ENCODE data around the gene NR4A1.

The NR4A1 gene

DNA sequence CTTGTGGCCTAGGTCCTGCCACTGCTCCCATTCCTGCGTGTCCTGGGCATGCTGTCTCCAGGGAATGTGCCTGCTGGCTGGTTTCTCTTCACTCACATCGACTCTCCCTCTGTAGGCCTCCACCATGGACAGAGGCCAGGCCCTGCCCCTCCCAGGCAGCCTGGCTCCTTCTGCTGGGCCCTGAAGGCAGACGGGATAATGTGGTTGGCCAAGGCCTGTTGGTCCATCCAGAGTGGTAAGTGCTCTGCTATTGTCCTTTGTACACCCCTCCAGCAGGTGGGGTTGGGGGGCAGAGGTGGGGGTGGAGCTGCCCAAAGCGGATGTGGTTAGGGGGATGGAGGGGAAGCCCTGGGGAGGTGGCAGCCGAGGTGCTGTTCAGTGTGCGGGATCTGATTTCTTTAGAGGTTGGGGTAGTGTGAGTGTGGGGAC is 9.5 kb upstream of the NR4A1 start:
- DNase-seq (ENCODE audit: low spot score) = no peak

- DNase-seq (ENCODE audit: low spot score) = no peak
Observed at GRCh38 chr12:52042706-52043385, 8.4 kb upstream of the NR4A1 start.

DNA sequence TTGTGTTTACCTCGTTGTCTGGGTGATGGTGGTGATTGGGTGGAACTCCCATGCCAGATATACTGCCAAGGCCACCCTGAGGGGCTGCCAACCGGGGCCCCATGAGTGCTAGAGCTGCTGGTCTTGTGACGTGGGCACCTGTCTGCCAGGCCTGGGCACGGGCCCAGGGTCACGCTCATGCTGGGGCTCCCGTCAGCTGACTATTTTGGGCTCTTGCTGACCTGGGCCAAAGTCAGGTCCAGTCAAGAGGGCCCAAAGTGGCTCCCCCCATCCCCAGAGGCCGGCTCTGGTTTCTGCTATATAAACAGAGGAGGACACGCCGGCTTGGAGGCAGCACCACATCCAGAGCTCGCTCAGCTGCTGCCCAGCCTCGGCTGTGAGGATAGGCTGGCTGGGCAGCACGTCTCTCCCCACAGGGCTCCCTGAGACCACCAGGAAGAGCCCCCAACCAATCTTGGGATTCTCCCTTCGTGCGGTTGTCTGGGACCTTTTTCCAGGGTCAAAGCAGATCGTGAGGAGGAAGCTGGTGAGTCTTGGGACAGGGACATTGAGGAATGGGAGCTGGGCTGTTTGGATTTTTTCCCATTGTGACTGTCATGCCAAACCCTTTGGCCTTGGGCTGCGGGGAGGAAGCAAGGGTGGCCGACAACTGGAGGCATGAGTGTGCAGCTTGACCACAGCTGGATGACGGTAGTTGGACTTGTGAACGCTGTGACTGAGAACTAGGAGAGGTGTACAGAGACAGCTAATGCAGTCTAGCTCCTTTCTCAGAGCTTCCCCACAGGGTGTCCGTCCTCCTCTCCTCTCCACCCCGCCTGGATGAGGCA is 7.6 kb upstream of the NR4A1 start:
- peak; percentile 54 for DNase-seq (ENCODE audit: low spot score)

- peak; percentile 78 for DNase-seq (ENCODE audit: low spot score)
Observed at GRCh38 chr12:52044292-52044983, 6.8 kb upstream of the NR4A1 start.

GRCh38 chr12:52045794-52046199 is 5.4 kb upstream of the NR4A1 start:
- DNase-seq (ENCODE audit: low spot score) = peak; percentile 63

- no peak for DNase-seq (ENCODE audit: low spot score)
Observed at GRCh38 chr12:52046859-52047258, 4.4 kb upstream of the NR4A1 start.

DNA sequence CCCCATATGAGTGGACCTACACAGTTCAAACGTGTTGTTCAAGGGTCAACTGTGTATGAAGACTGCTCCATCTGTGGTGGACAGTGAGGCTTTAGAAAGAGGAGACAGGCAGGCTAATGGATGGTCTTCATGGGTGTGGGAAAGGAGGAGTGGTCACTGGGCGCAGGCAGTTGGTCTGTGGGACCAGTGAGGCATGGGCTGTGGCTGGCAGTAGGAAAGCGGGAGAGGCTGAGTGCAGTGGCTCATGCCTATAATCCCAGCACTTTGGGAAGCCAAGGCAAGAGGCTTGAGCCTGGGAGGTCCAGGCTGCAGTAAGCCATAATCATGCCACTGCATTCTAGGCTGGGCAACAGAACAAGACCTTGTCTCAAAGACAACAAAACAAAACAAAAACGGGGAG is 2.0 kb upstream of the NR4A1 start:
- DNase-seq (ENCODE audit: low spot score) = no peak

GRCh38 chr12:52049688-52050087 is 1.6 kb upstream of the NR4A1 start:
- no peak for DNase-seq (ENCODE audit: low spot score)

DNA sequence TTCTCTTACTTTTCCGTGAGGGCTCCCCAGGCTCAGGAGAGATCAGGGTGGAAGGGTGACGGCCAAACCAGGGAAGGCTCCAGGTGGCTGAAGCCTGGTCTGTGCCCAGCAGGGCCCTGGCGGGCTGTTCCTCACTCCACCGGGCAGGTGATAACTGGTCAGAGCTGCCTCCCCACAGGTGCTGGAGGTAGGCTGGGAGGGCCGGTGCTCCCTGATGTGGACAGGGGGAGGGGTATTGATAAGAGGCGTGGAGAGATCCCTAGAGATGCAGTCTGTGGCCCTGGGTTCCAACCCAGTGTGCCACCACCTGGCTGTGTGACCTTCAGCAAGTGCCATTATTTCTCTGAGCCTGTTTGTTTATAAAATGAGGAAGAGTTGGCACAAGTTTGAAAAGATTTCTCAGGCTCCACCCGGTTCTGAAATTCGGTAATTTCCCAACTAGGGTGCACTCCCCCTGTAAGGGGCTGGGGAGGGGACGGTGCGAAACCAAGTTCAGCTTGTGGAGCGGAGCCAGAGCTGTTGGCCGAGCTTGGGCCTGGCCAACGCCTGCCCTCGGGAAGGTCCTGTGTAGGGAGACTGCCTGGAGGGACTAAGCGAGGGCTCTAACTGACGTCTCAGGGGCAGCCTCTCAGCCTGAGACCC is 1.0 kb upstream of the NR4A1 start:
- peak; percentile 66 for DNase-seq (ENCODE audit: low spot score)

DNA sequence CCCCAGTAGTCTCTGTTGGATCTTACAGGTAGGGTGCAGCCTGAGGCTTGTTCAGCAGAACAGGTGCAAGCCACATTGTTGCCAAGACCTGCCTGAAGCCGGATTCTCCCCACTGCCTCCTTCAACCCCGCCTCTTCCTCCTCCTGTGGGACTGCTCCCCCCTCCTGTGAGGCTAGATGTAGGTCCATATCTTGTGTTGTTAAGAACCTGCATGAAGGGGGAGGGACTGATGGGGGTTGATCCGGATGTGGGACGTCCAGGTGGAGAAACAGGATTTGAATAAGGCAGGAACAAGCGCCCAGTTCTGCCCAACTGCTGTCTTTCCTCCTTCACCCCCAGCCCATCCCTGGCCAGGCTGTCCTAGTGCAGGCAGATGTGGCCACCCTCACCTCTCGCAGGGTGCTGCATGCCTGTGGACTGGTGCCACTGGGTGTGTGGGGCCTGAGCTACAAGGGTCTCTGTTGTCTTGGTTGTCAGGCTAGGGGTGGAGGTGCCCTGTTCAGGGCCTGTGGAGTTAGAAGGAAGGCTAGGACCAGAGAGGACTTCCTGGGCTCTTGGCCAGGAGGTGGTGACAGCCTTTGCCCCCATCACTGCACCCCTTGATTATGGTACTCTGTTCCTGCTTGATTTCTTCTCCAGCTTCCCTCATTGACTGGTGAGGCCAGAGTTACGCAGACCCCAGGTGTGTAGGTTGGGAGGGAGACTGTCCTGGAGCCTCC is 1.4 kb downstream of the NR4A1 start:
- peak; percentile 63 for DNase-seq (ENCODE audit: low spot score)

GRCh38 chr12:52053536-52054209 is 2.4 kb downstream of the NR4A1 start:
- no peak for DNase-seq (ENCODE audit: low spot score)

GRCh38 chr12:52054231-52054832 is 3.1 kb downstream of the NR4A1 start:
- DNase-seq (ENCODE audit: low spot score) = peak; percentile 63

DNA sequence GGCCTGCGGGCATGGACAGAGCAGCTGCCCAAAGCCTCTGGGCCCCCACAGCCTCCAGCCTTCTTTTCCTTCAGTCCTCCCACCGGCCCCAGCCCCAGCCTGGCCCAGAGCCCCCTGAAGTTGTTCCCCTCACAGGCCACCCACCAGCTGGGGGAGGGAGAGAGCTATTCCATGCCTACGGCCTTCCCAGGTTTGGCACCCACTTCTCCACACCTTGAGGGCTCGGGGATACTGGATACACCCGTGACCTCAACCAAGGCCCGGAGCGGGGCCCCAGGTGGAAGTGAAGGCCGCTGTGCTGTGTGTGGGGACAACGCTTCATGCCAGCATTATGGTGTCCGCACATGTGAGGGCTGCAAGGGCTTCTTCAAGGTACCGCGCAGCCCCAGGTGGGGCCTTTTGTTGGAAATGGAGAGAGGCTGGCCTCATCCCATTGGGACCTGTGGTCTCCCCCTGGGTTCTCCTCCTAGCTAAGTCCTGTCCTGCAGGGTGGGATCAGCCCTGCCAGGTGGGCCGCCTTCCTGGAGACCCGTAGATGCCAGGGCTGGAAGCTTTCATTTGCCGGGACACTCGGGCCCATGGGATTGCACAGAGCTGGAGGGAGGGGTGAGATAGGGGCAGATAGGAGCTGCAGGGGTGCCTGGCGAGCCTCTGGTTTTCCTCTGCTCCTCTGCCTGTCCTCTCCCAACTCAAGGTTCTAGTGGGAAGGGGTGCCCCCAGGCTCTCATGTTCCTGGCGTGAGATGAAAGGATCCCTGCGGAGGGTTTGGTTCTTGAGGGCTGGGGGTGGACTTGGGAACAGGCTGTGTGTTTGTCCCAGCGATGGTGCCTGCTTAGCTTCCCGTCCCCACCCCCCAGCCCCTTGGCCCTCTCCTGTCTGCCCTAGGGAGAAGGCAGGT is 3.8 kb downstream of the NR4A1 start:
- DNase-seq (ENCODE audit: low spot score) = peak; percentile 67

DNA sequence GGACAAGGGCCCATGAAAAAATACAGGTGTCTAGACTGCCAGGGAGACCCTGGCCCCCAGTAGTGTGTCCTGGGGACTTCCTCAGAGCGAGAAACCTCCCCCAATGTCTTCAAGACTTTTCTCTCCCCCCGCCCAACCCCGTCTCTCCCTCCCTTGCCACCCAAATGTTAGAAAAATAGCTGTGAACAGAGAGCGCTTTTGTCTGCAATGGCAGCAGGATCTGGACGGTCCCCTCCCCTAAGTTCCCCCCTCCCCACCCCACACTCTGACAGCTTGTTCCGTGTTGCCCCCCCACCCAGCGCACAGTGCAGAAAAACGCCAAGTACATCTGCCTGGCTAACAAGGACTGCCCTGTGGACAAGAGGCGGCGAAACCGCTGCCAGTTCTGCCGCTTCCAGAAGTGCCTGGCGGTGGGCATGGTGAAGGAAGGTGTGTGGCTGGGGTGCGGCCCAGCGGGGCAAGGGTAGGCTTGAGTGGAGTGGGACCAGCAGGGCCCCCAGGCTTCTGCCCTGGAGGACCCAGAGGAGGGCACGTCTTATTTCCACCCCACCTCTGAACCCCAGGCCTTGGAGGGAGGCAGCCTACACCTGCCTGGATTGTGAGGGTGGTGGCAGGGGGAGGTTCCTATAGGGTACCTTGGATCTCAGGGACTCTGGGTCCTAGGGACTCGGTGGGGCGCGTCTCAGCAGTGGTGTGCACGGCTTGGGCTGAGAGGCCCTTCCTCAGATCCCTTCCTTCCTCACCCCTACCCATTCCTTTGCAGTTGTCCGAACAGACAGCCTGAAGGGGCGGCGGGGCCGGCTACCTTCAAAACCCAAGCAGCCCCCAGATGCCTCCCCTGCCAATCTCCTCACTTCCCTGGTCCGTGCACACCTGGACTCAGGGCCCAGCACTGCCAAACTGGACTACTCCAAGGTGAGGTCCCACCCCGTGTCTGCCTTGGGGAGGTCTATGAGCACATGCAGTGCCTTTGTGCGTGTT is 4.8 kb downstream of the NR4A1 start:
- peak; percentile 64 for DNase-seq (ENCODE audit: low spot score)

DNA sequence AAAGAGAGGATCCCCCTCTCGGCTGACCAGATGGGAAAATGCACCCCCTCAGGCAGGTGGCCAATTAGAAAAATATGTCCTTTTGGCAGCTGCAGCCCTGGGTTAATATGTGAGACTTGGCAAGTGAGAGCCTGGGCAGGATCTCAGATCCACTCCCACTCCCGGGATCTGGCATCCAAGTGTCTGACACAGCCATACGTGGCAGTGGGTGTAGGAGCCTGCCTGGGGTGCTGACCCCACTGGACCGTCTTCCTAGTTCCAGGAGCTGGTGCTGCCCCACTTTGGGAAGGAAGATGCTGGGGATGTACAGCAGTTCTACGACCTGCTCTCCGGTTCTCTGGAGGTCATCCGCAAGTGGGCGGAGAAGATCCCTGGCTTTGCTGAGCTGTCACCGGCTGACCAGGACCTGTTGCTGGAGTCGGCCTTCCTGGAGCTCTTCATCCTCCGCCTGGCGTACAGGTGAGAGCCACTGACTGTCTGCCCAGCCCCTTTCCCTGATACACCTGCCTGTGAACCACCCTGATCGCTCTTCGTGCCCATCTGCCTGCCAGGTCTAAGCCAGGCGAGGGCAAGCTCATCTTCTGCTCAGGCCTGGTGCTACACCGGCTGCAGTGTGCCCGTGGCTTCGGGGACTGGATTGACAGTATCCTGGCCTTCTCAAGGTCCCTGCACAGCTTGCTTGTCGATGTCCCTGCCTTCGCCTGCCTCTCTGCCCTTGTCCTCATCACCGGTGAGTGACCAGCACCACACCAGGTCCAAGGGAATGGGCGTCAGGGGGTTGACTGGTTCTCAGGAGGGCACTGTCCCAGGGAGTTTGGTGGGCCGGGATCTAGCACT is 5.8 kb downstream of the NR4A1 start:
- no peak for DNase-seq (ENCODE audit: low spot score)

DNA sequence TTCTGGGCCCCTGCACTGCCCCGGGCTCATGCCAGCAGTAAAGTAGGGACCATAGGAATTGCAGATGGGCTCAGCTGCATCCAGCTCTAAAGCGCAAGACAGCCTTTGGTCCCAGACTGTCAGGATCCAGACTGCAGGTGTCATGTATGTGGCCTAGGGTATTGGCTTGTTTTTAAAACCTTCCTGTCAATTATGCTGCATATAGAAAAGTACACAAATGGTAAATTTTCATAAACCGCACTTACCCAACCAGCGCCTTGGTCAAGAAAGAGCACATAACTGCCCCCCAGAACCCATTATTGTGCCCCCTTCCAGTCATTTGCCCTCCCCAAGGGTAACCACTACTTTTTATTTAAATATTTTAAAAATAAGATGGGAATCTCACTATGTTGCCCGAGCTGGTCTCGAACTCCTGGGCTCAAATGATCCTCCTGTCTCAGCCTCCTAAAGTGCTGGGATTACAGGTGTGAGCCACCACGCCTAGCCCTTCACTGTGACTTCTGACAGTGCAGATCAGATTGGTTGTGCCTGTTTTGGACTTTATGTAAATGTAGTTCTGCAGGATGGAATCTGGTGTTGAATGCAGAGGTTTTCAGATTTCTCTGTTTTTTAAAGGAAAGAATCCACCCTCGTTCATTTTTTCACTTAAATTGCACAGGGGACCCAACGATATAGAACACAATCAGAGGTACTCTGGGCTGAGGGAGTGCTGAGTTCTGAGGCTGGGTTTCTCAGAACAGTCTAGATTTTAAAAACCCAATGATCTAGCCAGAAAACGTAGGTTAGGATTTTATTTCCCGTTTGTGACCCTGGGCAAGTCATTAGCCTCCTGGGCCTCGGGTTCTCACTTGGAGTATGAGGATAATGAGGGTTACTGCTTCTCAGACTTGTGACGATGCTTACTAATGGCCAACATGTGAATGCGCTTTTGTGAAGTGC is 6.7 kb downstream of the NR4A1 start:
- DNase-seq (ENCODE audit: low spot score) = no peak

Data from left forelimb (tissue), 1 donor.